ENCODE results near the gene COX19.

Gene COX19

GRCh38 chr7:1017586-1018333 lies 42.4 kb upstream of the COX19 start:
- Mint-ChIP-seq H3K4me1 (peaks cover 29% of the 10 kb centered on the region), H3K36me3 (ENCODE audit: low read depth) (peaks cover 22% of the 10 kb centered on the region), H3K27me3 (ENCODE audit: low read depth, poor library complexity) (no peaks in the 10 kb centered on the region), H3K27ac (peak overlapping the region; percentile 29), H3K4me3 (no peak overlapping the region), H3K9me3 (peaks cover 11% of the 10 kb centered on the region)
- TF ChIP-seq, protein P1, sequence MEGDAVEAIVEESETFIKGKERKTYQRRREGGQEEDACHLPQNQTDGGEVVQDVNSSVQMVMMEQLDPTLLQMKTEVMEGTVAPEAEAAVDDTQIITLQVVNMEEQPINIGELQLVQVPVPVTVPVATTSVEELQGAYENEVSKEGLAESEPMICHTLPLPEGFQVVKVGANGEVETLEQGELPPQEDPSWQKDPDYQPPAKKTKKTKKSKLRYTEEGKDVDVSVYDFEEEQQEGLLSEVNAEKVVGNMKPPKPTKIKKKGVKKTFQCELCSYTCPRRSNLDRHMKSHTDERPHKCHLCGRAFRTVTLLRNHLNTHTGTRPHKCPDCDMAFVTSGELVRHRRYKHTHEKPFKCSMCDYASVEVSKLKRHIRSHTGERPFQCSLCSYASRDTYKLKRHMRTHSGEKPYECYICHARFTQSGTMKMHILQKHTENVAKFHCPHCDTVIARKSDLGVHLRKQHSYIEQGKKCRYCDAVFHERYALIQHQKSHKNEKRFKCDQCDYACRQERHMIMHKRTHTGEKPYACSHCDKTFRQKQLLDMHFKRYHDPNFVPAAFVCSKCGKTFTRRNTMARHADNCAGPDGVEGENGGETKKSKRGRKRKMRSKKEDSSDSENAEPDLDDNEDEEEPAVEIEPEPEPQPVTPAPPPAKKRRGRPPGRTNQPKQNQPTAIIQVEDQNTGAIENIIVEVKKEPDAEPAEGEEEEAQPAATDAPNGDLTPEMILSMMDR (IDR thresholded peaks at IDR 0.05), result no peak
- no peak for DNase-seq

DNA sequence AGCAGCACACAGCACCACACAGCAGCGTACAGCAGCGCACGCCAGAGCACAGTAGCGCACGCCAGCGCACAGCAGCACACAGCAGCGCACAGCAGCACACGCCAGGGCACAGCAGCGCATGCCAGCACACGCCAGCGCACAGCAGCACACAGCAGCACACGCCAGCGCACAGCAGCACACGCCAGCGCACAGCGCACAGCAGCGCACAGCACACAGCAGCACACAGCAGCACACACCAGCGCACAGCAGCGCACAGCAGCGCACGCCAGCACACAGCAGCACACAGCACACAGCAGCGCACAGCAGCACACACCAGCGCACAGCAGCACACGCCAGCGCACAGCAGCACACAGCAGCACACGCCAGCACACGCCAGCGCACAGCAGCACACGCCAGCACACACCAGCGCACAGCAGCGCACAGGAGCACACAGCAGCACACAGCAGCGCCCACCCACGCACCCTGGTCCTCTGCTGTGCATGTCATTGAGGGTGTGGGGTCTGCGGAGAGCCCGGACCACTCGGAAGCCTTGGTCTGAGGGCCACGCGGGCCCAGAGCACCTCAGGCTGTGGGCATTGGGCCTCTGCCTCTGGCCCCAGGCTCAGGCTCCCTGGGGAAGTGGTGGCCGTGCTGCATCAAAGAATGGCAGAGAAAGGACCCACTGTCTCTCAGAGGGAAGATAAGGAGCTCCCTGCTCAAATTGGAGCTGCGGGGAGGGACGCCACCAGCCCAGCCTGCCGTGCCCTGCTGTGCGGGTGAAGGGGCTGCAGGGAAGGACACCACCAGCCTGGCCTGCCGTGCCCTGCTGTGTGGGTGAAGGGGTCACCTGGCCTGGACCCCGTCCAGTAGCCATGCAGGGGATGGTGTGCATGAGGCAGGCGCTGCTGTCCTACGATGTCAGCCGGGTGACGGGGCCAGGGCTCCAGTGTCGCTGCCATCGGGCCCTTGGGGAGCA lies 41.5 kb upstream of the COX19 start:
- Mint-ChIP-seq H3K27me3 (ENCODE audit: low read depth, poor library complexity) (no peaks in the 10 kb centered on the region), H3K4me3 (no peak overlapping the region)

GRCh38 chr7:1015196-1016121 lies 40.1 kb upstream of the COX19 start:
- Mint-ChIP-seq H3K4me3 (no peak overlapping the region), H3K36me3 (ENCODE audit: low read depth) (peaks cover 8% of the 10 kb centered on the region)

More for the DNA sequence above, 41.5 kb upstream of the COX19 start:
- DNase-seq, result no peak
- TF ChIP-seq, protein P1 (IDR thresholded peaks at IDR 0.05), result no peak
- H3K9me3 Mint-ChIP-seq, result peaks cover 5% of the 10 kb centered on the region
- H3K27ac Mint-ChIP-seq, result no peak overlapping the region
- peaks cover 14% of the 10 kb centered on the region for H3K36me3 Mint-ChIP-seq (ENCODE audit: low read depth)
- peaks cover 22% of the 10 kb centered on the region for H3K4me1 Mint-ChIP-seq

GRCh38 chr7:1014681-1015080 lies 39.3 kb upstream of the COX19 start:
- TF ChIP-seq, protein P1 (IDR thresholded peaks at IDR 0.05), result no peak
- H3K27ac Mint-ChIP-seq, result no peak overlapping the region
- no peak for DNase-seq
- H3K36me3 Mint-ChIP-seq (ENCODE audit: low read depth), result peaks cover 12% of the 10 kb centered on the region
- no peaks in the 10 kb centered on the region for H3K27me3 Mint-ChIP-seq (ENCODE audit: low read depth, poor library complexity)
- peaks cover 22% of the 10 kb centered on the region for H3K4me1 Mint-ChIP-seq
- H3K9me3 Mint-ChIP-seq, result no peaks in the 10 kb centered on the region
- H3K4me3 Mint-ChIP-seq, result no peak overlapping the region

More at GRCh38 chr7:1015196-1016121, 40.1 kb upstream of the COX19 start:
- TF ChIP-seq, protein P1 (IDR thresholded peaks at IDR 0.05), result no peak
- H3K27ac Mint-ChIP-seq, result no peak overlapping the region
- no peaks in the 10 kb centered on the region for H3K9me3 Mint-ChIP-seq
- no peaks in the 10 kb centered on the region for H3K27me3 Mint-ChIP-seq (ENCODE audit: low read depth, poor library complexity)
- no peak for DNase-seq
- H3K4me1 Mint-ChIP-seq, result peaks cover 22% of the 10 kb centered on the region

GRCh38 chr7:1013581-1013980 lies 38.2 kb upstream of the COX19 start:
- peaks cover 20% of the 10 kb centered on the region for H3K36me3 Mint-ChIP-seq (ENCODE audit: low read depth)

More at GRCh38 chr7:1013581-1013980, 38.2 kb upstream of the COX19 start:
- H3K9me3 Mint-ChIP-seq, result no peaks in the 10 kb centered on the region
- no peak for DNase-seq
- TF ChIP-seq, protein P1 (IDR thresholded peaks at IDR 0.05), result no peak
- H3K4me1 Mint-ChIP-seq, result peaks cover 26% of the 10 kb centered on the region
- H3K4me3 Mint-ChIP-seq, result no peak overlapping the region
- no peaks in the 10 kb centered on the region for H3K27me3 Mint-ChIP-seq (ENCODE audit: low read depth, poor library complexity)
- H3K27ac Mint-ChIP-seq, result peak overlapping the region; percentile 80
